ENCODE data around the gene POMGNT1.
A peak's percentile ranks its signal among the peaks of the same experiment; 100 is the strongest.

- TF ChIP-seq EZH2 (IDR thresholded peaks at IDR 0.05; ENCODE audit: borderline replicate concordance, control insufficient read depth, low read depth, low read length) = no peak
- TF ChIP-seq USF2 (IDR thresholded peaks at IDR 0.05; ENCODE audit: borderline replicate concordance, low read depth, low read length) = no peak
- TF ChIP-seq MEF2A (IDR thresholded peaks at IDR 0.05; ENCODE audit: insufficient read depth, low read depth, low read length) = no peak
- TF ChIP-seq NKRF (conservative IDR thresholded peaks at IDR 0.05) = peak; percentile 46; the same call in 1 of the 2 replicates
- no peak for TF ChIP-seq HDAC6 (IDR thresholded peaks at IDR 0.05; ENCODE audit: unreplicated experiment)
- TF ChIP-seq CTCF (IDR thresholded peaks at IDR 0.05 in 2 of 3, conservative IDR thresholded peaks at IDR 0.05 in 1 of 3; ENCODE audit: control insufficient read depth in 2 of 3, extremely low read depth in 1 of 3, insufficient read depth in 1 of 3, low read depth in 3 of 3, low read length in 3 of 3) = peak in 2 of 3 experiments; percentile 20 to 21; a peak in 2 of 6 replicates
- peak; percentile 28; the same call in 1 of the 2 replicates for TF ChIP-seq RAD21 (IDR thresholded peaks at IDR 0.05; ENCODE audit: insufficient read depth, low read depth, low read length)
- no peak for TF ChIP-seq MYC (IDR thresholded peaks at IDR 0.05; ENCODE audit: insufficient read depth, insufficient read length, insufficient replicate concordance, low read length, severe bottlenecking)
- no peak for TF ChIP-seq MTA2 (IDR thresholded peaks at IDR 0.05; ENCODE audit: low read depth)
- TF ChIP-seq HDAC2 (IDR thresholded peaks at IDR 0.05) = no peak
- peak; percentile 93 for TF ChIP-seq POLR2A (IDR thresholded peaks at IDR 0.05; ENCODE audit: low read depth, low read length)
- no peak for TF ChIP-seq CHD2 (IDR thresholded peaks at IDR 0.05; ENCODE audit: borderline replicate concordance, low read depth, low read length)
Observed at GRCh38 chr1:46197964-46198811, at the start of gene POMGNT1.
